ENCODE measurements around the gene SGSH.
A peak's percentile ranks its signal among the peaks of the same experiment; 100 is the strongest.
"Not testable (repeated sequence)": the region's sequence is repeated elsewhere in the genome, so short reads cannot be mapped to it uniquely, and the experiment has no call there.

The SGSH gene

GRCh38 chr17:80220054-80220735 is at the start of gene SGSH, which contains the start of gene SLC26A11:
Gene SGSH (minus strand): TSS chr17:80220333. CDS start chr17:80220313, 20 bp downstream.
Gene SLC26A11 (plus strand): TSS chr17:80220427. CDS start chr17:80221561, 1,134 bp downstream.
- peak; percentile 65 for DNase-seq

DNA sequence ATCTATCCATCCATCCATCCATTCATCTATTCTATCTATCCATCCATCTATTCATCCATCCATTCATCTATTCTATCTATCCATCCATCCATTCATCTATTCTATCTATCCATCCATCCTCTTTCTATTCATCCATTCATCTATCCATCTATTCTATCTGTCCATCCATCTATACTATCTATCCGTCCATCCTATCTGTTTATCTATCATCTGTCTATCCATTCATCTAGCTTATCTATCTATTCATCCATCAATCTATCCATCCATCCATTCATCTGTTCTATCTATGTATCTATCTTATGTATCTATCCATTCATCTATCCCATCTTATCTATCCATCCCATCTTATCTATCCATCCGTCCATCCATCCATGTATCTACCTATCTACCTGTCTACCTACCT is 49.3 kb upstream of the SGSH start:
- no peak for DNase-seq

- no peak for DNase-seq
Measured at GRCh38 chr17:80268427-80268826, 48.3 kb upstream of the SGSH start.

DNA sequence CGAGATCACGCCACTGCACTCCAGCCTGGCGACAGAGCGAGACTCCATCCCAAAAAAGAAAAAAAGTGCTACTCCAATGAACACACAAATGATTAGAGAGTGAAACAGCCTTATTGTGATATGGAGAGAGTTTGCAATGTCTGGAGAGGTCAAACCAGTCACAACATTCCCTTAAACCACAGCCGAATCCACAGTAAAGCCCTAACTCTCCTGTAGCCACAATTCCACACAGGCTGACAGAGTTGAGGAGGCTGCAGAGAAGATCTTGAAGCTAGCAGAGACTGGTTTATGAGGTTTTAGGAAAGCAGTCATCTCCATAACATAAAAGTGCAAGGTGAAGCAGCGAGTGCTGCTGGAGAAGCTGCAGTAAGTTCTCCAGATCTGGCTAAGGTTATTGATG is 47.3 kb upstream of the SGSH start:
- DNase-seq, result no peak

- DNase-seq, result no peak
Measured at GRCh38 chr17:80265205-80266068, 45.3 kb upstream of the SGSH start.

GRCh38 chr17:80264205-80265075 is 44.3 kb upstream of the SGSH start:
- DNase-seq, result no peak

GRCh38 chr17:80263253-80264204 is 43.4 kb upstream of the SGSH start:
- DNase-seq, result peak; percentile 47

GRCh38 chr17:80262775-80263244 is 42.7 kb upstream of the SGSH start:
- no peak for DNase-seq

- DNase-seq, result no peak
Measured at GRCh38 chr17:80262291-80262690, 42.2 kb upstream of the SGSH start.

DNA sequence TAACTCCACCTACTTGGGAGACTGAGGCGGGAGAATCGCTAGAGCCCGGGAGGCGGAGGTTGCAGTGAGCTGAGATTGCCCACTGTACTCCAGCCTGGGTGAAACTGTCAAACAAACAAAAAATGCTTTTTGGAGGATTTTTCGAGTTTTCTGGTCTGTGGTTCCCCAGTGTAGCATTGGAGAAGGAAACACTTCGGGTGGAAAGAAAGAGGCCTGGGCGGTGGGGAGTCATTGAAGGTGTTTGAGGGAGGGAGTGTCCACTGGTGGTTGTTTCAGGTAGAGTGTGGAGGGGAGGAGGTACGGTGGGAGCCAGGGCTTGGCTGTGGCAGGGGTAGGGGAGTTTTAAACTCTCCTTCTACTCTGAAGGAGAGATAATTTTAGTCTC is 41.8 kb upstream of the SGSH start:
- DNase-seq, result no peak

DNA sequence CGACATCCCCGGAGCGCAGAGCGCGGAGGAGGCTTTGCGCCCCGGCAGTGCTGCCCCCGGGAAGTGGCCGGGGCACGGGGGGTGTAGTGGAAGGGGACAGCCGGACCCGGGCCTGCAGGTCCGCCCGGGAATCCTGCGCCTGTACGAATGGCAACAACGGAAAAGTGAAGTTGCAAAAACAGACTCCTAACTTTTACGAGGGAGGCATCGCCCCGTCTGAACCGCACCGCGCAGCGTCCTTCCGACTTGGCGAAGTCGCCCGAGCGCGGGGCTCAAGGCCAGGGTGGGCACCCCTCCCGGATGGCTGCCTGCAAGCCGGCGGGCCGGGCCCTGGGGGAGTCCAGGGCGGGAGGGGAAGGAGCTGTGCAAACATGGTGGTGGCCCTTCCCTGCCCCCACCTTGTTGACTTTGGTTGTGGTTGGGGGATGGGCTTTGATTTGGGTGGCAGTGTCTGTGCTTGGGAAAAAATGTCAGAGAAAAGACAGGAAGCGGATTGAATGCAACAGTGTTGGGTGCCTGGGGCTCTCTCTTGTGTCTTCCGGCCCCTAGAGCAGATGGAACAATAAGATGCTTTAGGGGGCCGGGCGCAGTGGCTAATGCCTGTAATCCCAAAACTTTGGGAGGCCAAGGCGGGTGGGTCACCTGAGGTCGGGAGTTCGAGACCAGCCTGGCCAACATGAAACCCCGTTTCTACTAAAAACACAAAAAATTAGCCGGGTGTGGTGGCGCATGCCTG is 41.2 kb upstream of the SGSH start:
- peak; percentile 73 for DNase-seq

DNA sequence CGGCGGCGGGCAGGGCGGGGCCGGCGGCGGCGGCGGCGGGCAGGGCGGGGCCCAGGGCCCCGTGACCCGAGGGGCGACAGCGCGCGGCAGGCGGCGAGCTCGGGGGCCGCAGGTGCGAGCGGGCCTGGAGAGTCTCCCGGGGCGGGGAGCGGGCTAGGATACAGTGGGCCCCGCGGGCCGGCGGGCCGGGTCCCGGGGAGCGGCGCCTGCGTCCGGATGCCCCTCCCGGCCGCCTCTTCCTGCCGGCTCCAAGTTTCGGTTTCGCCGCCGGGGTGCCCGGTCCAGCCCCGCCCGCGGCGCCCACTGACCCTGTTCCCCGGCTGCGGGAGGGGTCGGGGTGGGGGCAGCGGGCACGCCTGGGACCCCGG is 40.6 kb upstream of the SGSH start, which contains the start of gene RNF213:
Gene RNF213 (plus strand): TSS at position 62 of the 368 bp plus-strand sequence. CDS start 2,830 bp downstream, outside the sequence.
- DNase-seq, result peak; percentile 60

- DNase-seq, result peak; percentile 81
Measured at GRCh38 chr17:80260069-80260535, 40.0 kb upstream of the SGSH start.

DNA sequence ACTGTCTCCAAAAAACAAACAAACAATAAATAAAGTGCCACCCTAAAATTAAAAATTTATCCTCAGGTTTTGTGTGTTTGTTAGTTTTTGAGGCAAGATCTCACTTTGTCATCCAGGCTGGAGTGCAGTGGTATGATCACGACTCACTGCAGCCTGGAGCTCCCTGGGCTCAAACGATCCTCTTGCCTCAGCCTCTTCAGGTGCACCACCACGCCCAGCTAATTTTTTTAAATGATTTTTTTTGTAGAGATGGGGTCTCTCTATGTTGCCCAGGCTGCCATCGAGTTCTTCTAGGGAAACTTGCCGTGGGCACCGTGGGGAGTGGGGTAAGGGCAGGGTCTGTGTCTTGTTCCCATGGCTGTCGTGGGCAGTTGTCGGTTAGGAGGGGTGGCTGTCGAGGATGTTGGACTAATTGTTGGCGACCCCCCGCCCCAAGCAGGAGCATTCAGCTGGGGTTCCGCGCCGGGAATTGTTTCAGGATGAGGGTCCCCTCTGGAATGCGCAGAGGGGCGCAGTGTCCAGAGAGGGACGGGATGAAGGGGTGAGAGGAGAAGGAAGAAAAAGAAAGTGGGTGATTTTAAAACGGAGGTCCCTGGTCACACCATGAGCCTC is 39.4 kb upstream of the SGSH start:
- no peak for DNase-seq

- DNase-seq, result not testable (repeated sequence)
Measured at GRCh38 chr17:80258296-80258695, 38.2 kb upstream of the SGSH start.

GRCh38 chr17:80257716-80258213 is 37.6 kb upstream of the SGSH start:
- DNase-seq, result no peak

DNA sequence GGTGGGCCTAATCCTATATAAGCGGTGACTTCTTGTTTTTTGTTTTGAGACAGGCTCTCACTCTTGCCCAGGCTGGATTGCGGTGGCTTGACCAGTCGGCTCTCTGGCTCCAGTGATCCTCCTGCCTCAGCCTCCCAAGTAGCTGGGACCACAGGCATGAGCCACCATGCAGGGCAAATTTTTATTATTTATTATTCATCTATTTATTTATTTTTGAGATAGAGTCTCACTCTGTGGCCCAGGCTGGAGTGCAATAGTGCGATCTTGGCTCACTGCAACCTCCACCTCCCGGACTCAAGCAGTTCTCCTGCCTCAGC is 35.9 kb upstream of the SGSH start:
- DNase-seq, result no peak

DNA sequence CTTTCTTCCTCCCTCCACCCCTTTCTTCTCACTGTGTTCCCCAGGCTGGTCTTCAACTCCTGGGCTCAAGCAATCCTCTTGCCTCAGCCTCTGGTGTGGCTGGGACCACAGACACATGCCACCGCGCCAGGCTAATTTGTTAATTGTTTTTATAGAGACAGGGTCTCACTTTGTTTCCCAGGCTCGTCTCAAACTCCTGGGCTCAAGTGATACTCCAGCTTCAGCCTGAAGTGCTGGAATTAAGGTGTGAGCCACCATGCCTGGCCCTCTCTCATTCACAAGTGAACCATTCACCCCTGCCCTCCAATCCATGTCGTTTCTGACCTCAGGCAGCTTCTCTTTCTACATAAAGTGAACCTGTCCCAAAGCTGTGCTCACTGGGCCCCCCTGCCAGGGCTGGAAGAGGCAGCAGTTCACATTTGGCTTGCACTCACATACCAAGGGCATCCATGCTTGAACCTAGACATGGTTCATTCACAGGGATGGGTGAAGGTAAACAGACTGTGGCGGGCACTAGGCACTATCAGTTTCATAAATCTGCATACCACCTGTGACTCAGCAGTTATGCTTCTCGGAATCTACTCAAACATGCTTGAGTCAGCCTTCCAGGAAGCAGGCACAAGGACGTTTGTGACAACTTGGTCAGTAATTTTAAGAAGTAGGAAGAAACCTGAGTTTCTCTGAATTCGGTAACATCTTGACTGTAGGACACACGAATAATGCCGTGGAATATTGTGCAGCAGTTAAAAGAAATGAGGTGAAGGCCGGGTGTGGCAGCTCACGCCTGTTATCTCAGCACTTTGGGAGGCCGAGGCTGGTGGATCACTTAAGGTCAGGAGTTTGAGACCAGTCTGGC is 34.5 kb upstream of the SGSH start:
- DNase-seq, result peak; percentile 51
